Omental fat pad (tissue), 4 donors: Measurements from ENCODE around the gene MYO1E. TPM values are rescaled to one million over a fixed set of nuclear protein-coding genes. Genes with fewer than 3 reads are reported as not detected.

Source experiments
- ATAC-seq: fragments of 150-250 bp; one replicate; pipeline ENCODE4 v1.9.1; 2016; ENCODE audit warnings: mild to moderate bottlenecking, moderate library complexity; ENCODE audit not compliant: low FRiP score
- DNase-seq: peaks from one replicate; pipeline ENCODE4 v3.0.0-alpha.2; 2019; ENCODE audit warnings: low spot score
- total RNA-seq, 4 donors: library from RNA; depleted of rRNA; stranded (reverse); fragments of >200 nt; gene quantifications; one replicate each; pipeline ENCODE4 v1.1.0, GENCODE V29; 2016
- TF ChIP-seq, protein P1 (sequence below), 3 donors: fragments of 450-650 bp; IDR thresholded peaks; one replicate each; pipeline ENCODE4 v1.5.1; 2016 to 2017; ENCODE audit warnings: antibody characterized with exemption in 3 of 3, mild to moderate bottlenecking in 3 of 3, moderate library complexity in 2 of 3

Gene MYO1E
- total RNA-seq, 4 donors from 2014 or later, result 35.7 to 193 (median 68.0) TPM

DNA sequence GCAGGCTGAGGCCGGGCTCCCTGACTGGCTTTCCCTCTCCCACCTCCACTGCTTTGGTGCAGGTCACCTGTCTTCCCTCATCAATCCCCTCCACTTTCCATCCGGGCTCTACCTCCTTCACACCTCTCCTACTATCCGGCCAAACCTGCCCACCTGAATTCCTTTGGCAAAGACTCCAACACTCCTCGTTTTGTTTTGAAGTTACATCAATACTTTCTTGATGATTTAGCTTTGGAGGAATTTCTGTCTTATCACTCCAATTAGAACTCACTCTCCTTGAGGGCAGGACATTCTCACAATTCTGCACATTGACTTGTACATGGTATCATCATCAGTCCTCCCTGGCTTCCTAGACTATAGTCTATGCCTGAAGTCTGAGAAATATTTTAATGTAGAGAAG lies 145.7 kb downstream of the MYO1E start:
- DNase-seq, result no peak
- ATAC-seq, result no peak
- TF ChIP-seq, protein P1, sequence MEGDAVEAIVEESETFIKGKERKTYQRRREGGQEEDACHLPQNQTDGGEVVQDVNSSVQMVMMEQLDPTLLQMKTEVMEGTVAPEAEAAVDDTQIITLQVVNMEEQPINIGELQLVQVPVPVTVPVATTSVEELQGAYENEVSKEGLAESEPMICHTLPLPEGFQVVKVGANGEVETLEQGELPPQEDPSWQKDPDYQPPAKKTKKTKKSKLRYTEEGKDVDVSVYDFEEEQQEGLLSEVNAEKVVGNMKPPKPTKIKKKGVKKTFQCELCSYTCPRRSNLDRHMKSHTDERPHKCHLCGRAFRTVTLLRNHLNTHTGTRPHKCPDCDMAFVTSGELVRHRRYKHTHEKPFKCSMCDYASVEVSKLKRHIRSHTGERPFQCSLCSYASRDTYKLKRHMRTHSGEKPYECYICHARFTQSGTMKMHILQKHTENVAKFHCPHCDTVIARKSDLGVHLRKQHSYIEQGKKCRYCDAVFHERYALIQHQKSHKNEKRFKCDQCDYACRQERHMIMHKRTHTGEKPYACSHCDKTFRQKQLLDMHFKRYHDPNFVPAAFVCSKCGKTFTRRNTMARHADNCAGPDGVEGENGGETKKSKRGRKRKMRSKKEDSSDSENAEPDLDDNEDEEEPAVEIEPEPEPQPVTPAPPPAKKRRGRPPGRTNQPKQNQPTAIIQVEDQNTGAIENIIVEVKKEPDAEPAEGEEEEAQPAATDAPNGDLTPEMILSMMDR (IDR thresholded peaks at IDR 0.05), result no peak

GRCh38 chr15:59224474-59224873 lies 148.2 kb downstream of the MYO1E start:
- TF ChIP-seq, protein P1 (IDR thresholded peaks at IDR 0.05), result no peak
- DNase-seq (no peak), ATAC-seq (no peak)

- TF ChIP-seq, protein P1 (IDR thresholded peaks at IDR 0.05), result no peak
- DNase-seq (no peak), ATAC-seq (no peak)
Measured at GRCh38 chr15:59223736-59224135, 148.9 kb downstream of the MYO1E start.

DNA sequence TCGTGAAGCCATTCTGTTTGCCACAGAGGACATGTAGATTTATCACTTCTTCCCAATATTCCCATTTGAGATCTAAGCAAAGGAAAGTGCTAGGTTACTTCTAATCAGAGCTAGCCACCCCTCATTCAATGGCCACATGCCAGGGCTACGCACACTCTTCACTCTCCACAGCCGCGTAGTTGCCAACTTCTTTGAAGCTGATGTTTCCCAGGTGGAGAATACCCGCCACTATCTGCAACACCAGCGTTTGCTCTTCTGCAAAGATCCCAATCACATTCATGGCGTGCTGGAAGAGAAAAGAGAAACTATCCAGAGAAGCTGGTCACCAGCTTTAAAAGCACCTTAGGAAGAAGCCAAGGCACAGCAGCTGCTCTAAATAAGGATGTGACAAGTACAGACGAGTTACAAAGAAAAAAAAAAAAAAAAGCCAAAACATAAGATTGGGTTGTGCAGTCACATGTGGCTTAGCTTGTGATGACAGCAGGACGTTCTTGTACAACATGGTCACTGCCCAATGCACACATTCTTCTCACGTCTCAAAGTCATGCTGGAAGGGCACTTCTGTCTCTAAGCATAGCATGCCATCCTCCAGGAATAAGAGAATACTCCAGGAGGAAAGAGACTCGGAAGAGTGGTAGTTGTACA lies 149.6 kb downstream of the MYO1E start:
- TF ChIP-seq, protein P1 (IDR thresholded peaks at IDR 0.05), result no peak
- no peak for DNase-seq
- ATAC-seq, result no peak

GRCh38 chr15:59221511-59222505 lies 150.9 kb downstream of the MYO1E start:
- ATAC-seq, result no peak
- TF ChIP-seq, protein P1 (IDR thresholded peaks at IDR 0.05), result no peak
- DNase-seq, result no peak

DNA sequence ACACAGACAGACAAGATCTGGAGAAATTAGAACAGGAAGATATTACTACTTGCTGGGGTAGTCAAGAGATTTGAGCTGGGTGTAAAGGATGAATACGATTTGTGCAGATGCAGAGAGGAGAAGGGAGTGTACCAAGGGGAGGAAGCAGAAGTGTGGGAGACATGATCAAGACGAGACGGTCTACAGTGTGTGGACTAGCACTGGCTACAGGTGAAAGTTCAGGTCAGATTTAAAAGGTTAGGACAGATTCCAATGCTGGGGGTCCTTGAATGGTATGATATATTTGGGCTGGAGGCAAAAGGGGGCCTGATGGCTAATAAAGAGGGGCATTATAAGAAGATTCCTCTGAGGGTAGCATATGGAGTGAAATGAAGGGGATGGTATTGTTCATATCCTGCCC lies 154.0 kb downstream of the MYO1E start:
- TF ChIP-seq, protein P1 (IDR thresholded peaks at IDR 0.05), result no peak
- ATAC-seq (no peak), DNase-seq (no peak)
